Spleen (tissue), 13 donors: ENCODE measurements around the gene DHRS2. TPM values are rescaled to one million over a fixed set of nuclear protein-coding genes. Genes with fewer than 3 reads are reported as not detected.
A peak's percentile ranks its signal among the peaks of the same experiment; 100 is the strongest.

Source experiments
- DNase-seq: peaks from one replicate; pipeline ENCODE4 v3.0.0-alpha.2; 2020
- H3K27ac ChIP-seq, 8 donors: fragments of 200-600 bp; sonication (generic) in 7 of 8; 1 replicate in 4 of 8; 2 replicates in 4 of 8; pipeline versions ENCODE4 v1.5.0 to v1.8.0; 2016 to 2021; ENCODE audit warnings: inconsistent platforms in 4 of 8, mild to moderate bottlenecking in 4 of 8, moderate library complexity in 1 of 8
- H3K27me3 ChIP-seq, 7 donors: fragments of 200-600 bp; sonication (generic) in 6 of 7; replicated peaks in 1 of 7; 1 replicate in 4 of 7; 2 replicates in 3 of 7; pipeline versions ENCODE4 v1.5.0 to v1.8.0; 2016 to 2021; ENCODE audit warnings: inconsistent platforms in 3 of 7, mild to moderate bottlenecking in 1 of 7
- H3K36me3 ChIP-seq, 6 donors: fragments of 200-600 bp; sonication (generic) in 5 of 6; 1 replicate in 4 of 6; 2 replicates in 2 of 6; pipeline versions ENCODE4 v1.5.0 to v1.8.0; 2016 to 2021; ENCODE audit warnings: inconsistent platforms in 2 of 6
- H3K4me1 ChIP-seq, 6 donors: fragments of 200-600 bp; sonication (generic) in 5 of 6; 1 replicate in 3 of 6; 2 replicates in 3 of 6; pipeline versions ENCODE4 v1.5.0 to v1.8.0; 2016 to 2021; ENCODE audit warnings: inconsistent platforms in 3 of 6
- H3K4me3 ChIP-seq, 8 donors: fragments of 200-600 bp; sonication (generic) in 7 of 8; 1 replicate in 4 of 8; 2 replicates in 4 of 8; pipeline versions ENCODE4 v1.5.0 to v1.8.0; 2016 to 2021; ENCODE audit warnings: inconsistent platforms in 4 of 8, mild to moderate bottlenecking in 4 of 8, moderate library complexity in 2 of 8
- H3K9me3 ChIP-seq, 8 donors: fragments of 200-600 bp; sonication (generic) in 7 of 8; 1 replicate in 4 of 8; 2 replicates in 4 of 8; pipeline versions ENCODE4 v1.5.0 to v1.8.0; 2016 to 2021; ENCODE audit warnings: inconsistent platforms in 4 of 8
- POLR2A ChIP-seq, 3 donors: fragments of 450-650 bp; IDR thresholded peaks; one replicate each; pipeline ENCODE4 v1.5.1; 2017; ENCODE audit warnings: antibody characterized with exemption in 3 of 3, mild to moderate bottlenecking in 1 of 3
- POLR2AphosphoS5 ChIP-seq, 3 donors: sonication (generic); formaldehyde crosslinking; IDR thresholded peaks; one replicate each; pipeline ENCODE4 v1.5.1; 2017; ENCODE audit warnings: antibody characterized with exemption in 3 of 3
- WGBS, 5 donors: extraction: QIAGEN DNeasy Blood & Tissue Kit in 3 of 5; methylation state at CpG; one replicate each; pipeline versions ENCODE4 v1.1.5 to v1.1.7; 2013 to 2018; 5-methylcytosine and 5-hydroxymethylcytosine counted together
- intact Hi-C: fragments of 100-400 bp; cut with DNase I; formaldehyde crosslinking; loops from one replicate; pipeline ENCODE4 v1.15.0; 2023; ENCODE audit warnings: low total_unique reads
- long read RNA-seq, 2 donors: transcript quantifications; one replicate each; lab custom pipeline, GENCODE V29; 2026
- polyA plus RNA-seq, 3 donors: library from polyadenylated mRNA; stranded (reverse); fragments of 200-250 nt; gene quantifications; one replicate each; pipeline ENCODE4 v1.2.1, GENCODE V29; 2013
- total RNA-seq, 7 donors: library from RNA; depleted of rRNA in 3 of 7; stranded (reverse); fragments of >200 nt in 3 of 7; fragmentation: NEBNext Ultra II Directional in 4 of 7; extraction: Animal tissue kit (Norgen Biotek cat#: 25700) in 4 of 7; gene quantifications; one replicate each; pipeline versions ENCODE4 v1.1.0 to v1.2.1, GENCODE V29; 2016 to 2021
- TF ChIP-seq, protein P1 (sequence below), 11 experiments: fragments of 200-600 bp in 7 of 11; fragments of 450-650 bp in 4 of 11; sonication (generic) in 4 of 11; IDR thresholded peaks in 8 of 11; conservative IDR thresholded peaks in 3 of 11; 1 replicate in 7 of 11; 2 replicates in 4 of 11; pipeline versions ENCODE4 v1.4.0 to v1.8.0; 2016 to 2021; ENCODE audit warnings: antibody characterized with exemption in 11 of 11, inconsistent platforms in 4 of 11, mild to moderate bottlenecking in 1 of 11
- donor health status: healthy with polysubstance abuse.
- donor health status: DM: no; HTN: no; CAD: no; lungs with moderate emphysema.
- donor health status: DM: no; HTN: no; CAD: no.
- donor health status: Bipolar disorder and iron deficiency.
- donor health status: healthy.
- donor health status: DM: no; HTN: no; CAD: no.
- donor health status: DM: yes; HTN: yes; CAD: no.

Gene DHRS2, protein sequence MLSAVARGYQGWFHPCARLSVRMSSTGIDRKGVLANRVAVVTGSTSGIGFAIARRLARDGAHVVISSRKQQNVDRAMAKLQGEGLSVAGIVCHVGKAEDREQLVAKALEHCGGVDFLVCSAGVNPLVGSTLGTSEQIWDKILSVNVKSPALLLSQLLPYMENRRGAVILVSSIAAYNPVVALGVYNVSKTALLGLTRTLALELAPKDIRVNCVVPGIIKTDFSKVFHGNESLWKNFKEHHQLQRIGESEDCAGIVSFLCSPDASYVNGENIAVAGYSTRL
- total RNA-seq (10 to 100 TPM in 6 of 7 donors, 1 to 10 TPM in 1; 3.3 to 30.6 (median 14.5) TPM), polyA plus RNA-seq (10 to 100 TPM in 2 of 3 donors, 1 to 10 TPM in 1; 8.3 to 17.1 (median 13.7) TPM)
- long read RNA-seq, donor 1, result 0 reads
- long read RNA-seq, donor 2, partial matches to known transcripts, result 0 of 3 reads
- long read RNA-seq, donor 2, other reads (novel, unspliced or antisense), result 0 of 3 reads

DNA sequence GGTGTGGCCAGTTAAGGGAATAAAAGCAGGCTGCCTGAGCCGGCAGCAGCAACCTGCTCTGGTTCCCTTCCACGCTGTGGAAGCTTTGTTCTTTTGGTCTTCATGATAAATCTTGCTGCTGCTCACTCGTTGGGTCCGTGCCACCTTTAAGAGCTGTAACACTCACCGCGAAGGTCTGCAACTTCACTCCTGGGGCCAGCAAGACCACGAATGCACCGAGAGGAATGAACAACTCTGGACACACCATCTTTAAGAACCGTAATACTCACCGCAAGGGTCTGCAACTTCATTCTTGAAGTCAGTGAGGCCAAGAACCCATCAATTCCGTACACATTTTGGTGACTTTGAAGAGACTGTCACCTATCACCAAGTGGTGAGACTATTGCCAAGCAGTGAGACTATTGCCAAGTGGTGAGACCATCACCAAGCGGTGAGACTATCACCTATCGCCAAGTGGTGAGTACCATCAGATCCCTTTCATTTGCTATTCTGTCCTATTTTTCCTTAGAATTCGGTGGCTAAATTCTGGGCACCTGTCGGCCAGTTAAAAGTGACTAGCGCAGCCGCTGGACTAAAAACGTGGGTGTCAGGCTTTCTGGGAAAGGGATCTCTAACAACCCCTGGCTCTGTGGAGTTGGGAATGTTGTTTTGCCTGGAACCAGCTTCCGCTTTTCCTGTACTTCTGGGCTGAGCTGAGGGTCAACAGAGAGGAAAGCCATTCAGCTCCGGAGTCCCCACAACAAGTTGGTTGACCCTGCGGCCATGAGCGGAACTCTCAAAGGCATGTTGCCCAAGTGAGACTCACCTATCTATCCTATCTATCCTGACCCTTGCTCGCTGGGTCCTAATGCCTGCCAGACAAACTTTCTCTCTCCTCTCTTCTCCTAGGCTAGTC lies at the start of gene DHRS2:
Gene DHRS2, plus strand, starts transcription at position 48 of the 895 bp plus-strand sequence. CDS start 2,501 bp downstream, outside the sequence.
- intact Hi-C loops, result no loop called here
- peaks cover 0 to 12% (median 4%) of the 10 kb centered on the region in 8 donors for H3K9me3 ChIP-seq
- WGBS, 5 donors, result 80 to 88% (median 84%) methylated on average over 23 of the region's 23 CpGs
- TF ChIP-seq POLR2A (IDR thresholded peaks at IDR 0.05) (no peak), POLR2AphosphoS5 (IDR thresholded peaks at IDR 0.05) (no peak)
- TF ChIP-seq, protein P1, sequence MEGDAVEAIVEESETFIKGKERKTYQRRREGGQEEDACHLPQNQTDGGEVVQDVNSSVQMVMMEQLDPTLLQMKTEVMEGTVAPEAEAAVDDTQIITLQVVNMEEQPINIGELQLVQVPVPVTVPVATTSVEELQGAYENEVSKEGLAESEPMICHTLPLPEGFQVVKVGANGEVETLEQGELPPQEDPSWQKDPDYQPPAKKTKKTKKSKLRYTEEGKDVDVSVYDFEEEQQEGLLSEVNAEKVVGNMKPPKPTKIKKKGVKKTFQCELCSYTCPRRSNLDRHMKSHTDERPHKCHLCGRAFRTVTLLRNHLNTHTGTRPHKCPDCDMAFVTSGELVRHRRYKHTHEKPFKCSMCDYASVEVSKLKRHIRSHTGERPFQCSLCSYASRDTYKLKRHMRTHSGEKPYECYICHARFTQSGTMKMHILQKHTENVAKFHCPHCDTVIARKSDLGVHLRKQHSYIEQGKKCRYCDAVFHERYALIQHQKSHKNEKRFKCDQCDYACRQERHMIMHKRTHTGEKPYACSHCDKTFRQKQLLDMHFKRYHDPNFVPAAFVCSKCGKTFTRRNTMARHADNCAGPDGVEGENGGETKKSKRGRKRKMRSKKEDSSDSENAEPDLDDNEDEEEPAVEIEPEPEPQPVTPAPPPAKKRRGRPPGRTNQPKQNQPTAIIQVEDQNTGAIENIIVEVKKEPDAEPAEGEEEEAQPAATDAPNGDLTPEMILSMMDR (IDR thresholded peaks at IDR 0.05 in 8 of 11, conservative IDR thresholded peaks at IDR 0.05 in 3 of 11), result no peak
- H3K4me1 ChIP-seq, result peaks cover 22 to 50% (median 39%) of the 10 kb centered on the region in 6 donors
- H3K4me3 ChIP-seq, result peak within 1 kb of the TSS in 2 of 8 donors; percentile 5 to 13
- H3K27ac ChIP-seq, result peak within 1 kb of the TSS in 2 of 8 donors; percentile 2 to 25
- no peaks in the 10 kb centered on the region for H3K36me3 ChIP-seq
- no peaks in the 10 kb centered on the region for H3K27me3 ChIP-seq
- DNase-seq, result no peak

DNA sequence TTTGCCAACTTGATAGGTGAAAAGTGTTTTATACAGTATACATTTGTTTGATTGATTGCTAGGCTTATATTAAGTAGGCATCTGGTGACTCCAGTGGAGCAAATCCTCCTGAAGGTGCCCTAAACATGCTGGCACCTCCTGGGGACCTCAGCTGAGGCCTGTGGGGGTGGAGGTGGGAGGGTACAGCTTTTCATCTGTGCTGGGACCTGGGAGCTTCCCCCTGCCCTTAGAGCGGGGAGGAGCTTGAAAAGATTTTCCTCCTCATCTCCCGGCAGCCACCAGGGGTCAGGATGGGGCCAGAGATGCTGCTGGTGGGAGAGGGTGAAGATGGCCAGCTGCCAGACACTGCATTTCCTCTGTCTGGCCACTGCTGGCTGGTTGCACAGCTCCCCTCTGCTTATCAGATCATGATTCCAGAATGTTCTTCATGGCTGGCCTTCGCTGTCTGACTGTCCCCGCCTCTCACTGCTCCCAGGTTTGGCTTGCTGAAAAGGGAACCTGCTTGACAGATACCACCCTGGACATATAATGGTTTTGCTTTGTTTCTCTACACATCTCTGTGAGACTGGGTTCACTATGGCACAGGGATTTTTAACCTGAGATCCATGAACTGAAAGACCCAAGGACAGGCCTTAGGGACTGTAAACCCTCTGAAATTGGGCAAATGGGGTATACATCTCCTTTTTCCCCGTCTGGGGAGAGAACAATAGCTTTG lies 47.1 kb upstream of the DHRS2 start:
- Histone ChIP-seq H3K27ac (peak overlapping the region in 2 of 8 donors; percentile 5 to 8), H3K36me3 (no peaks in the 10 kb centered on the region), H3K9me3 (no peaks in the 10 kb centered on the region), H3K4me3 (no peak overlapping the region), H3K4me1 (peaks cover 6 to 11% (median 9%) of the 10 kb centered on the region in 6 donors), H3K27me3 (peaks cover 0 to 15% (median 0%) of the 10 kb centered on the region in 7 donors)
- intact Hi-C loops, result loop anchor here (5.0 kb wide), 1 partner anchor 338 kb away; no protein-coding TSS in a partner anchor
- TF ChIP-seq POLR2A (IDR thresholded peaks at IDR 0.05) (no peak), POLR2AphosphoS5 (IDR thresholded peaks at IDR 0.05) (peak; percentile 30 to 82 (median 73))
- TF ChIP-seq, protein P1 (IDR thresholded peaks at IDR 0.05 in 8 of 11, conservative IDR thresholded peaks at IDR 0.05 in 3 of 11), result peak; percentile 55 to 94 (median 79)
- peak; percentile 92 for DNase-seq
- 9 to 17% (median 15%) methylated on average over 4 to 5 of the region's 5 CpGs for WGBS, 5 donors

DNA sequence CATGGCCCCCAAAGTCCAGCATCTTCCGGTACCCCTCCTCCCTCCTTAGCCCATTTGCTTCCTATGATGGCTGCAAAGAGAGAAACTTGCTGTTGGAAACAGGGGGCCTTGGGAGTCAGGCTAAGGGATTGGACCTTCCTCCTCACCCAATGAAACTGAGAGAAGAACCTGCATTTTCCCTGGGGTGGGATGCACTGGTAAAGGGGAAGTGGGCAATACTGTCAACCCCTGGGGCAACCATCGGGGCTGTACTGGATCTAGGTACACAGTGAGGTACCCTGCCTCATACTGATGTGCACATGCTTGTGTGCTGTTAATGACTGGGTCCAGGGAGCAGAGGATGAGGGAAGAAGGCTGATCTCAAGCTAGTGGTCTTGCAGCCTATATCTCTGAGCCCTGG lies 46.6 kb upstream of the DHRS2 start:
- no peak for TF ChIP-seq POLR2A (IDR thresholded peaks at IDR 0.05)
- TF ChIP-seq POLR2AphosphoS5 (IDR thresholded peaks at IDR 0.05), result no peak
- TF ChIP-seq, protein P1 (IDR thresholded peaks at IDR 0.05 in 8 of 11, conservative IDR thresholded peaks at IDR 0.05 in 3 of 11), result no peak
- Histone ChIP-seq H3K9me3 (no peaks in the 10 kb centered on the region), H3K27me3 (peaks cover 0 to 15% (median 0%) of the 10 kb centered on the region in 7 donors), H3K27ac (peak overlapping the region in 2 of 8 donors; percentile 5 to 8), H3K36me3 (no peaks in the 10 kb centered on the region), H3K4me3 (no peak overlapping the region), H3K4me1 (peaks cover 6 to 11% (median 9%) of the 10 kb centered on the region in 6 donors)
- intact Hi-C loops, result loop anchor here (5.0 kb wide), 1 partner anchor 338 kb away; no protein-coding TSS in a partner anchor
- no peak for DNase-seq
- 57 to 87% (median 65%) methylated on average over 2 of the region's 2 CpGs for WGBS, 5 donors
